ENCODE data around the gene ZNF195. TPM values are rescaled to one million over a fixed set of nuclear protein-coding genes. Genes with fewer than 3 reads are reported as not detected.

ZNF195 gene
- polyA plus RNA-seq, 1 of the 3 experiments (the other 2 are of a cell fraction) = 13.2 TPM

GRCh38 chr11:3369366-3369765 is 9.6 kb downstream of the ZNF195 start:
- WGBS (ENCODE audit: low lambda C conversion rate) = 95% methylated on average over 6 of the region's 6 CpGs
- CTCF ChIA-PET = interaction anchor here (0.9 to 2.3 kb wide), 2 partner anchors 28 to 39 kb away, joined by 3 to 11 read pairs; no protein-coding TSS in a partner anchor
- H3K79me2 ChIP-seq (ENCODE audit: insufficient read depth) = peaks cover 55% of the 10 kb centered on the region

More at GRCh38 chr11:3369366-3369765, 9.6 kb downstream of the ZNF195 start:
- Histone ChIP-seq H3K27me3 (ENCODE audit: insufficient read depth) (no peaks in the 10 kb centered on the region), H3K9me2 (no peaks in the 10 kb centered on the region), H3K4me1 (ENCODE audit: control insufficient read depth in 1 of 2, insufficient read depth in 2 of 2, low read depth in 1 of 2, low read length in 1 of 2) (peaks cover 0 to 7% of the 10 kb centered on the region in 2 experiments; a peak in 1 of 4 replicates), H3K36me3 (replicated peaks in 1 of 2; ENCODE audit: control insufficient read depth in 1 of 2, insufficient read depth in 2 of 2, low read length in 1 of 2) (peaks cover 87 to 96% of the 10 kb centered on the region in 2 experiments), H3K27ac (ENCODE audit: low read depth in 2 of 2, low read length in 1 of 2) (no peak overlapping the region), H2AFZ (ENCODE audit: low read depth) (no peak overlapping the region), H3K9me3 (peaks cover 17% of the 10 kb centered on the region), H3K9ac (no peak overlapping the region), H3K4me2 (no peak overlapping the region), H3F3A (replicated peaks; ENCODE audit: insufficient read depth) (peaks cover 3% of the 10 kb centered on the region), H3K4me3 (ENCODE audit: low read depth in 2 of 2, low read length in 1 of 2) (no peak overlapping the region; a peak in 1 of 4 replicates), H4K20me1 (ENCODE audit: insufficient read depth) (peaks cover 1% of the 10 kb centered on the region; the same call in 1 of the 2 replicates)
- POLR2A ChIA-PET = no interaction called here
- TF ChIP-seq, protein P1, sequence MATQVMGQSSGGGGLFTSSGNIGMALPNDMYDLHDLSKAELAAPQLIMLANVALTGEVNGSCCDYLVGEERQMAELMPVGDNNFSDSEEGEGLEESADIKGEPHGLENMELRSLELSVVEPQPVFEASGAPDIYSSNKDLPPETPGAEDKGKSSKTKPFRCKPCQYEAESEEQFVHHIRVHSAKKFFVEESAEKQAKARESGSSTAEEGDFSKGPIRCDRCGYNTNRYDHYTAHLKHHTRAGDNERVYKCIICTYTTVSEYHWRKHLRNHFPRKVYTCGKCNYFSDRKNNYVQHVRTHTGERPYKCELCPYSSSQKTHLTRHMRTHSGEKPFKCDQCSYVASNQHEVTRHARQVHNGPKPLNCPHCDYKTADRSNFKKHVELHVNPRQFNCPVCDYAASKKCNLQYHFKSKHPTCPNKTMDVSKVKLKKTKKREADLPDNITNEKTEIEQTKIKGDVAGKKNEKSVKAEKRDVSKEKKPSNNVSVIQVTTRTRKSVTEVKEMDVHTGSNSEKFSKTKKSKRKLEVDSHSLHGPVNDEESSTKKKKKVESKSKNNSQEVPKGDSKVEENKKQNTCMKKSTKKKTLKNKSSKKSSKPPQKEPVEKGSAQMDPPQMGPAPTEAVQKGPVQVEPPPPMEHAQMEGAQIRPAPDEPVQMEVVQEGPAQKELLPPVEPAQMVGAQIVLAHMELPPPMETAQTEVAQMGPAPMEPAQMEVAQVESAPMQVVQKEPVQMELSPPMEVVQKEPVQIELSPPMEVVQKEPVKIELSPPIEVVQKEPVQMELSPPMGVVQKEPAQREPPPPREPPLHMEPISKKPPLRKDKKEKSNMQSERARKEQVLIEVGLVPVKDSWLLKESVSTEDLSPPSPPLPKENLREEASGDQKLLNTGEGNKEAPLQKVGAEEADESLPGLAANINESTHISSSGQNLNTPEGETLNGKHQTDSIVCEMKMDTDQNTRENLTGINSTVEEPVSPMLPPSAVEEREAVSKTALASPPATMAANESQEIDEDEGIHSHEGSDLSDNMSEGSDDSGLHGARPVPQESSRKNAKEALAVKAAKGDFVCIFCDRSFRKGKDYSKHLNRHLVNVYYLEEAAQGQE (IDR thresholded peaks at IDR 0.05; ENCODE audit: low read depth, low read length) = no peak
- TF ChIP-seq, protein P2, sequence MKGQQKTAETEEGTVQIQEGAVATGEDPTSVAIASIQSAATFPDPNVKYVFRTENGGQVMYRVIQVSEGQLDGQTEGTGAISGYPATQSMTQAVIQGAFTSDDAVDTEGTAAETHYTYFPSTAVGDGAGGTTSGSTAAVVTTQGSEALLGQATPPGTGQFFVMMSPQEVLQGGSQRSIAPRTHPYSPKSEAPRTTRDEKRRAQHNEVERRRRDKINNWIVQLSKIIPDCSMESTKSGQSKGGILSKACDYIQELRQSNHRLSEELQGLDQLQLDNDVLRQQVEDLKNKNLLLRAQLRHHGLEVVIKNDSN (IDR thresholded peaks at IDR 0.05; ENCODE audit: borderline replicate concordance, low read depth) = no peak
- TF ChIP-seq RXRA (IDR thresholded peaks at IDR 0.05; ENCODE audit: borderline replicate concordance, low read depth) (no peak), POLR2AphosphoS5 (IDR thresholded peaks at IDR 0.05; ENCODE audit: low read depth, low read length) (no peak), GATA2 (CRISPR knock-in tag; IDR thresholded peaks at IDR 0.05) (no peak), NFIC (IDR thresholded peaks at IDR 0.05; ENCODE audit: borderline replicate concordance) (no peak), MEF2A (IDR thresholded peaks at IDR 0.05; ENCODE audit: borderline replicate concordance, low read depth) (no peak), MXI1 (IDR thresholded peaks at IDR 0.05; ENCODE audit: low read depth, low read length) (no peak), EP300 (IDR thresholded peaks at IDR 0.05; ENCODE audit: borderline replicate concordance in 1 of 2, low read depth in 1 of 2, low read length in 1 of 2) (no peak), USF2 (IDR thresholded peaks at IDR 0.05; ENCODE audit: borderline replicate concordance, low read depth, low read length) (no peak)
- TF ChIP-seq, protein P3, sequence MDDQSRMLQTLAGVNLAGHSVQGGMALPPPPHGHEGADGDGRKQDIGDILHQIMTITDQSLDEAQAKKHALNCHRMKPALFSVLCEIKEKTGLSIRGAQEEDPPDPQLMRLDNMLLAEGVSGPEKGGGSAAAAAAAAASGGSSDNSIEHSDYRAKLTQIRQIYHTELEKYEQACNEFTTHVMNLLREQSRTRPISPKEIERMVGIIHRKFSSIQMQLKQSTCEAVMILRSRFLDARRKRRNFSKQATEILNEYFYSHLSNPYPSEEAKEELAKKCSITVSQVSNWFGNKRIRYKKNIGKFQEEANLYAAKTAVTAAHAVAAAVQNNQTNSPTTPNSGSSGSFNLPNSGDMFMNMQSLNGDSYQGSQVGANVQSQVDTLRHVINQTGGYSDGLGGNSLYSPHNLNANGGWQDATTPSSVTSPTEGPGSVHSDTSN (IDR thresholded peaks at IDR 0.05) = no peak
- no peak for DNase-seq

Measured in SK-N-SH (cell line).